Activated CD4-positive, alpha-beta T cell treated with anti-CD3 and anti-CD28 coated beads, Interleukin-2, Interleukin-6, amounts not matched to agents 100 ng/mL and 50 ng/mL, durations not matched to agents 16 hours and 8 hours (primary cell): ENCODE data around the gene SYNM.
"Not testable (repeated sequence)": the region's sequence is repeated elsewhere in the genome, so short reads cannot be mapped to it uniquely, and the experiment has no call there.

Experiments used
- DNase-seq: peaks from one replicate; pipeline ENCODE4 v3.0.0-alpha.2; 2020

SYNM gene

GRCh38 chr15:99109555-99110021, 4.7 kb downstream of the SYNM start:
- DNase-seq = no peak

GRCh38 chr15:99110093-99110492, 5.2 kb downstream of the SYNM start:
- no peak for DNase-seq

- DNase-seq = no peak
Measured at GRCh38 chr15:99110581-99111320, 5.9 kb downstream of the SYNM start.

DNA sequence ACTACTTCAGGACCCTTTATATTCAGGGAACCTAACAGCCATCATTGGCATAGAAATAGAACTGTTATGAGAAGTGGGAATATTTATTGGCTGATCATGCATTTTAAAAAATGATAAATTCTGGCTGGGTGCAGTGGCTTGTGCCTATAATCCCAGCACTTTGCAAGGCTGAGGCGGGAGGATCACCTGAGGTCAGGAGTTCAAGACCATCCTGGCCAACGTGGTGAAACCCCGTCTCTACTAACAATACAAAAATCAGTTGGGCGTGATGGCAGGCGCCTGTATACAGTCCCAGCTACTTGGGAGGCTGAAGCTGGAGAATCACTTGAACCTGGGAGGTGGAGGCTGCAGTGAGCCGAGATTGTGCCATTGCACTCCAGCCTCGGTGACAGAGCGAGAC, 6.8 kb downstream of the SYNM start:
- not testable (repeated sequence) for DNase-seq

DNA sequence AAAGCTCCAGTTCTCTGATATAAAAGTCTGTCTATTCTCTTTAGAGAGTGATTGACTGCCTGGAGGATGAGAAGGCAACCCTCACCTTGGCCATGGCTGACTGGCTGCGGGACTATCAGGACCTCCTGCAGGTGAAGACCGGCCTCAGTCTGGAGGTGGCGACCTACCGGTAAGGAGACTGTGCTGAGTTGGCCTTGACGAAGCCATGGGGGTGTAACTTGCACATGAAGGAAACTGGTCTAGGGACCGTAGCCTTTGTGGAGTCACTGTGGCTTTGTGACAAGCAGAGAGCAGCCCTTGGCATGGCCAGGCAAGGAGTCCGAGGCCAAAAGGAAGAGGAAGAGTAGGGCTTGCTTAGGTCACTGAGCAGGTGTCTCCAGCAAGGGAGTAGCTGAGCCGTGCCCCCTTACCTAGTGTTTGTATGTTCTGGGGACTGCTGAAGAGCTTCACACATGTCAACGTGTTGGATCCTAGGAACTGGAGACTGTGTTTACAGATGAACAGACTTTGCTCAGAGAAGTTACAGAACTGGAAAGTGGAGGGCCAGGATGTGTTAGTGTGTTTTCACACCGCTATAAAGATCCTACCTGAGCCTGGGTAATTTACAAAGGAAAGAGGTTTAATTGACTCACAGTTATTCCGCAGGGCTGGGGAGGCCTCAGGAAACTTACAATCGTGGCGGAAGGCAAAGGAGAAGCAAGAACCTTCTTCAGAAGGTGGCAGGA, 8.8 kb downstream of the SYNM start:
- DNase-seq = no peak

- DNase-seq = no peak
Measured at GRCh38 chr15:99114511-99115299, 9.8 kb downstream of the SYNM start.

GRCh38 chr15:99115300-99116215, 10.7 kb downstream of the SYNM start:
- DNase-seq = no peak

DNA sequence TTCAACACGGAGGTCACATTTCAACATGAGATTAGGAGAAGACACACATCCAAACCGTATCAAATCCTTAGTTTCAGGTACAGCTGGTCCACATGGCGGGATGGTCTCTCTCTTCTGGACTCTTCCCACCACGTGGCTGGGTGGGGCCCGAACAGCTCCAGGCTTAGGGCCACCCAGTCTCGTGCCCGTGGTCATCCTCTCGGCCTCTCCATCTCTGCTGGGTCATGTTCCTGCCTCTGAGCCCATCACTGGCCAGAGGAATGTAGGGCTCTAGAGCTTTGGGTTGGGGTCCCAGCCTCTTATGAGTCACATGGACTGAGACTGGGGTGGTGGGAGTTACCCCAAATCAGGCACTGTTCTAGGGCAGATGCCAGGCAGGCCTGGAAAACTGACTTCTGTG, 12.2 kb downstream of the SYNM start:
- DNase-seq = no peak

DNA sequence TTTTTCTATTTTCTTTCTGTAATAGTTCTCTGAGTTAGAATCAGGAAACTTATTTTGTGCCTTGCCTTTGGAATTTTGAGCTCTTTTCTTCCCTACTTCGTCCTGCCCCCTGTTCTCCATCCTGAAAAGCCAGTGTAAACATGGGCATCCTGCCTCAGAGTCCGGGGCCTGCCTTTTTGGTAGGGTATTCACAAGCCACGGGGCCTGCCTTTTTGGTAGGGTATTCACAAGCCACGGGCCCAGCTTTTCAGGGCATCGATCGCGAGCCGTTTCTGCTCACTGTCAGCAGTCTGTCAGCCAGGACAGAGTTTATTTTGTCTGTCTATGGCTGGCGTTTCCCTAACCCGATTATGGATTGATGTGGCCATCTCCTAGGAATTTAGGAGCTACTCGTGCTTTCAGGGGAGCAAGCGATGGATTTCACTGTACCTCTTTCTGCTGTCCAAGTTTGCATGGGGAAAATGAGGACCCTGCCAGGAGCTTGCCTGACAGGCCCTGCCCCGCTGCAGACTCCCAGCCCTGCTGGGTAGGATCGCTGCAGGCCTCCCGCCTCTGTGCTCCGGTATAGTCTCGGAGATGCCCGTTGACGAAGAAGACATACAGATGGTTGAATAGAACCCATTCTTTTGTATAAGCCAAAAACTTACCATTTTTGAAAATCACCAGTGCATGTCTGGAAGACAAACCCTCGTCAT, 12.8 kb downstream of the SYNM start:
- DNase-seq = no peak

- no peak for DNase-seq
Measured at GRCh38 chr15:99118258-99118632, 13.4 kb downstream of the SYNM start.

GRCh38 chr15:99118801-99119546, 14.1 kb downstream of the SYNM start:
- DNase-seq = no peak

DNA sequence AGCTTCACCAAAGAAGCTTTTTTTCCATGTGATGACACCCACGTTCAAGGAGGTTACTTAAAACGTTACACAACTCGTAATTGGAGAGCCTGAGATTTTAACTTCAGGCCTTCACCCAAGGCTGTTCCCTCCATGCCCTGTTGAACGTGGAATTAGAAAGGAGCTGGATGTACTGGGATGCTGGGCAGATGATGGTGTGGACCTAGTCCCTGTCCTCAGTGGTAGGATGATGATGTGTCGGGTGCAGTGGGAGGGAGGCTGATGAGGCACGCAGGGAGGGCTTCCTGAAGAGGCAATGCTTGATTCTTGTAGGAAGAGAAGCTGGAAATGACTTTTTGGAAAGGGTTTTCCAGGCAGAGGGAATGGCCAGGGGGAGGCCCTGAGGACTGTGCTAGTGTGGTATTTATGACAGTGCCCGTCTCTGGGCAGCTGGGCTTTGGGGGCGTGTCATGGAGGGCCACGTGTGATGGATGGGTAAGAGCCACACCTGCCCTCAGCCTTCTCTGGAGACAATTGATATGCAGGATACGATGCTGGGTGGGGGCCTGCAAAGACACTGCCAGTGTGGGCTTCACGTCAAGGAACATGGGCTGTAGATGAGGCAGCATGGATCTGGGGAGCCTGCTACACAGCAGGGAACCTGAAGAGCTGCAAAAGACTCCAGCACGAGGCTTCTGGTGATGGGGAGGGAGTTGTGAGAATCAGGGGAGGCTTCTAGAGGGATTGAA, 15.3 kb downstream of the SYNM start:
- DNase-seq = no peak

GRCh38 chr15:99121207-99121606, 16.3 kb downstream of the SYNM start:
- DNase-seq = no peak

DNA sequence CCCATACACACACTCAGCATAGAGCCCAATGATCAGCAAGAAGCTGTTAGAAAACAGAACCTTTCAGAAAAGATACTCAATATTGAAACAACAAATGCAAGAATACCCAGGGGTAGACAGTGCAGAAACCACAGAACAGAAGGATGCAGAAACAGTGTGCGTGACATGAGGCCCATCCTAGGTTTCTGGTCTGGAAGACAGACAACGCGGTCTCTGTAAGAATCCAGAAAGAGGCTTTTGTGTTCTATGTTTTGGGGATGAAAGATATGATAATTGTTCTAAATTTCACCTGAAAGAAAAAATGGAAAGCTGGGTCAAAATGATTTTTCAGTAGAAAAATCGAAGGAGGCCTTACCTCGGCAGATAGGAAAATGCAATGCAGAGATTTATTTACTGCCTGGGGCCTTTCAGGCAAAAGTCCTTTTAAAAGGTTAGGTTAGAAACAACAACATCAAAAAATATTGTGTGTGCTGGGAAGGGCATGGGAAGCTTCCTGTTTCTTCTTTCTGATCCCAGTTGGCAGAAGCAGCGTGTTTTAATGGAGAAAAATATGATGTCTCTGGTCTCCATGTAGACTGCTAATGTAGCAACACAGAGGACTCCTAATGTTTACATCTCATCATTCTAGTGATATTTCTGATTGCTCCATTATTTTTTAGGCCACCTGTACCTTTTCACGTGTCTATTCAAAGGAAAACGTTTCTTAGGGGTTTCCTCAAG, 17.0 kb downstream of the SYNM start:
- DNase-seq = no peak

DNA sequence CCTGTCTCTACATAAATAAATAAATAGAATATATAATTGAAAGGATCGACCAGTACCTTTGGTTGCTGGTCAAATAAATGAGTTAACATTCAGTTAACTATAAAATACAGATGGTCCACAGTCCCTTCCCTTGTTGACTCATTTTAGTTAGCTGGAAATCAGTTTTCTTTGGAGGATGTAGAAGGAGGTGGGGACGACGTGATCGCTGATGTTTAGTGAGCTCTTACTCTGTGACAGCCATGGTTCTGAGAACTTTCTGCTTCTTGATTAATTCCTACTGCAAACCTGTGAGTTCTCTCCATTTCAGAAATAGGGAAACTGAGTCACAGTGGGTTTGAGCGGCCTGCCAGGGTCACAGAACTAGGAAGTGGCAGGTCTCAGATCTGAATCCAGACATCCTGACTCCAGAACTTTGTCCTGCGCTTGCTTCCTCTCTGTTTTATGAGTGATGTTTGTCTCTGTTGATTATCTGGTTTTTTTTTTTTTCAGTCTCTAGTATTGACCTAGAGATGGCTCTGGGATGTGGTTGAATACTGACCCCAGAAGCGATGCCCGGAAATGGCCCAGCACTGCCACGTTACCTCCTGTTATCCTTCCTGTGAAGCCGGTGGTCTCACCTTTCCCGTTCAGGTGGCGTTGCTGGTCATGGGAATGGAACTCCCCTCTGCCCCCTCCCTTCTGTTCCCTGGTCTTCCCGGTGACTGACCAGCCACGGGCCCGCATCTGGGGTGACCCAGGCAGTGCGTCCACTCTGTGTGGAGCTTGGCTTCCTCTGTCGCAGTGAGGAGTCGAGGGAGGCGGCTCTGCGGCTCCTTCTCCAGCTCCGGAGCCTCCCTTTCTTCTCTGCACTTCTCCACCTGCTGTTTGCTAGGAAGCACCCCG, 18.2 kb downstream of the SYNM start:
- DNase-seq = no peak

GRCh38 chr15:99123713-99124451, 19.0 kb downstream of the SYNM start:
- no peak for DNase-seq

DNA sequence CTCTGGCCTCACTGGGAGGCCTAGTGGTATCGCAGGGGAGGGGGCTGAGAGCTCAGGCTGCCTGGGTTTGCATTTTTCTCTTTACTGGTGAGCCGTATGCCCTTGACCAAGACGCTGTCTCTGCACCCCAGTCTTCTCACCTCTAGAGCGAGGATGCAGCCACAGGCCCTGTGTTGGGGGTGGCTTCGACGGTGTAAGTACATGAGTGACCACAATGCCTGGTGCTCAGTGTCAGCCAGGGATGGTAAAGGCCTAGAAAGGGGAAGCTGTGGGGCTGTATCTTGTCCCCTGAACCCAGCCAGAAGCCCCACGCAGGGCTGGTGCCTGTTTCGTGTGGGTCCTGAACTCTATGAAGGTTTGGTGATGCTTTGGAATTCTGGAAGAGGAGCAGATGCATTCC, 19.8 kb downstream of the SYNM start:
- DNase-seq = no peak
